ENCODE data around the gene ARID1B. TPM values are rescaled to one million over a fixed set of nuclear protein-coding genes. Genes with fewer than 3 reads are reported as not detected.

Gene ARID1B
- total RNA-seq, 2 experiments from 2014 or later: 90.1 to 164 TPM

DNA sequence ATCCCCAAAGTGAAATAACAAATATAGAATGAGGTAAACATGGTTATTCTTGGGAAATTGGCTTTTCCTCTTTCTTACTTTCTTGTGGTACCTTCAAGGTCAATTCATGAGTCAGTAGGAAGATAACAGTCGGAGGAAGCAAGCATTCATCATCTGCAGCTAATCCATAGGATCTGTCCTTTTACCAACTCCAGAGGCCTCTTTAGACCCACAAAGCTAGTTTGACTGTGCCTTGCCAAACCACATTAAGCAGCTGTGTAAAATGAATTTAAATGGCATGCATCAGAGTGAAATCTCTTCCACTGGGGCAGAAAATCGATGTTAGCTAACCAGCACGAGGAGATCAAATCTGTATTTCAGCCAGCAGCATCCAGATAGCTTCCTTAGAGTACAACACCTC is 374.8 kb downstream of the ARID1B start:
- CTCF ChIA-PET (ENCODE audit: unreplicated experiment): no interaction called here

DNA sequence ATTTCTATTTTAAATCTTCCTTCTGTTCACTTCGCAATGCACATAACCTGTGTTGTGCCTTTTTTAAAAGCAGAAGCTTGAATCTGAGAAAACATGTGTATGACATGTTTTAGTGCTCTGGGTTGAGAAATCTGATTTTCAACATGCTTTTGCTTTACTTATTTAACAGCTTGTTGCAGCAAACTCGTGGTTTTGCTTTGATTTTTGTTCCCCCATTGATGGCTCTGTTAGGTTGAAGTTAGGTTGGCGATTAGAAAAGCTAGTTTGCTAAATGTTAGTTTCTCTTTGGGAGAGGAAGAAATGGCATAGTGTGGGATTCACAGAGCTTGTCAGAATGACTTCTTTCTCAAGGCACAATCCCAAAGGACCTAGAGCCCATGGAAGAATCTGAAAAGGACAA is 375.4 kb downstream of the ARID1B start:
- BruUV-seq (replicated peaks): no TSS peak
- H4K20me1 ChIP-seq (ENCODE audit: insufficient read depth, low read length): no peaks in the 10 kb centered on the region
- no peak for TF ChIP-seq EZH2phosphoT487 (IDR thresholded peaks at IDR 0.05; ENCODE audit: borderline replicate concordance, low read depth, low read length)
- TF ChIP-seq, protein P1, sequence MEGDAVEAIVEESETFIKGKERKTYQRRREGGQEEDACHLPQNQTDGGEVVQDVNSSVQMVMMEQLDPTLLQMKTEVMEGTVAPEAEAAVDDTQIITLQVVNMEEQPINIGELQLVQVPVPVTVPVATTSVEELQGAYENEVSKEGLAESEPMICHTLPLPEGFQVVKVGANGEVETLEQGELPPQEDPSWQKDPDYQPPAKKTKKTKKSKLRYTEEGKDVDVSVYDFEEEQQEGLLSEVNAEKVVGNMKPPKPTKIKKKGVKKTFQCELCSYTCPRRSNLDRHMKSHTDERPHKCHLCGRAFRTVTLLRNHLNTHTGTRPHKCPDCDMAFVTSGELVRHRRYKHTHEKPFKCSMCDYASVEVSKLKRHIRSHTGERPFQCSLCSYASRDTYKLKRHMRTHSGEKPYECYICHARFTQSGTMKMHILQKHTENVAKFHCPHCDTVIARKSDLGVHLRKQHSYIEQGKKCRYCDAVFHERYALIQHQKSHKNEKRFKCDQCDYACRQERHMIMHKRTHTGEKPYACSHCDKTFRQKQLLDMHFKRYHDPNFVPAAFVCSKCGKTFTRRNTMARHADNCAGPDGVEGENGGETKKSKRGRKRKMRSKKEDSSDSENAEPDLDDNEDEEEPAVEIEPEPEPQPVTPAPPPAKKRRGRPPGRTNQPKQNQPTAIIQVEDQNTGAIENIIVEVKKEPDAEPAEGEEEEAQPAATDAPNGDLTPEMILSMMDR (conservative IDR thresholded peaks at IDR 0.05; ENCODE audit: low read length): no peak
- CTCF ChIA-PET (ENCODE audit: unreplicated experiment): no interaction called here
- no peak overlapping the region for H3K4me2 ChIP-seq (ENCODE audit: low read length)
- no peak overlapping the region for H2AFZ ChIP-seq (ENCODE audit: low read length)
- H3K4me1 ChIP-seq (ENCODE audit: insufficient read depth, low read length, poor library complexity, severe bottlenecking): no peaks in the 10 kb centered on the region
- H3K36me3 ChIP-seq (ENCODE audit: insufficient read depth, low read length): peaks cover 51% of the 10 kb centered on the region; the same call in 1 of the 2 replicates
- no peaks in the 10 kb centered on the region for H3K79me2 ChIP-seq (ENCODE audit: insufficient read depth, low read depth, low read length)
- H3K9me3 ChIP-seq (ENCODE audit: low read length): no peaks in the 10 kb centered on the region
- no peak overlapping the region for H3K4me3 ChIP-seq (ENCODE audit: low read depth, low read length, poor library complexity, severe bottlenecking)
- no peak overlapping the region for H3K27ac ChIP-seq (ENCODE audit: low read depth, low read length, poor library complexity, severe bottlenecking)
- POLR2A ChIA-PET: interaction anchor here (1.4 kb wide), 2 partner anchors 13 to 14 kb away, joined by 5 to 7 read pairs; no protein-coding TSS in a partner anchor
- no peaks in the 10 kb centered on the region for H3K9me2 ChIP-seq (ENCODE audit: insufficient read depth, low read length)
- no peak for DNase-seq (ENCODE audit: low spot score)
- intact Hi-C loops (cut with micrococcal nuclease; ENCODE audit: unreplicated experiment): no loop called here

More for the DNA sequence above, 374.8 kb downstream of the ARID1B start:
- Histone ChIP-seq H3K79me2 (ENCODE audit: insufficient read depth, low read depth, low read length) (no peaks in the 10 kb centered on the region), H3K9me2 (ENCODE audit: insufficient read depth, low read length) (no peaks in the 10 kb centered on the region), H2AFZ (ENCODE audit: low read length) (no peak overlapping the region), H3K36me3 (ENCODE audit: insufficient read depth, low read length) (peaks cover 51% of the 10 kb centered on the region; the same call in 1 of the 2 replicates), H3K4me1 (ENCODE audit: insufficient read depth, low read length, poor library complexity, severe bottlenecking) (no peaks in the 10 kb centered on the region), H3K4me2 (ENCODE audit: low read length) (no peak overlapping the region), H4K20me1 (ENCODE audit: insufficient read depth, low read length) (no peaks in the 10 kb centered on the region), H3K27ac (ENCODE audit: low read depth, low read length, poor library complexity, severe bottlenecking) (no peak overlapping the region), H3K4me3 (ENCODE audit: low read depth, low read length, poor library complexity, severe bottlenecking) (no peak overlapping the region), H3K9me3 (ENCODE audit: low read length) (no peaks in the 10 kb centered on the region)
- TSS peak; percentile 26 for BruUV-seq (replicated peaks)
- POLR2A ChIA-PET: interaction anchor here (1.4 kb wide), 2 partner anchors 13 kb away, joined by 5 to 7 read pairs; no protein-coding TSS in a partner anchor
- DNase-seq (ENCODE audit: low spot score): no peak
- intact Hi-C loops (cut with micrococcal nuclease; ENCODE audit: unreplicated experiment): no loop called here
- TF ChIP-seq EZH2phosphoT487 (IDR thresholded peaks at IDR 0.05; ENCODE audit: borderline replicate concordance, low read depth, low read length): no peak
- TF ChIP-seq, protein P1 (conservative IDR thresholded peaks at IDR 0.05; ENCODE audit: low read length): no peak

DNA sequence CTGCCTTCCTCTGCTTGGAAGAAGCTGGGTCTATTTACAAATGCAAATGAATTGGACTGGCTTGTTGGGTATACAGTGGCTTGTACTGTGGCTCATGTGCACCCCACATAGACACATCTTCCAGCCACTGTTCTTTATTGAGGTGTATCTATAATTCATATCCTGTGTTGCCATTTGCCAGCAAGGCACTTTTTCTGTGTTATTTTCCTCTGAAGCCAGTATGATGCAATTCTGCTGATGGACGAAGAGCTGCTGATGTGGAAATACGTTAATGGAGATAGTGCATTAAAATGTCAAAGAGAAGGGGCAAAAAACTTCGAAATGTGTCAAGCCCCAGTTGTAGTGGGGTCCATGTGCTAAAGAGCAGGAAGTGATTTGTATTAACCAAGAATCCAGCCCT is 378.6 kb downstream of the ARID1B start:
- ChIA-PET POLR2A (interaction anchor here (0.6 to 1.4 kb wide), 2 partner anchors 9 to 98 kb away, joined by 3 to 6 read pairs; no protein-coding TSS in a partner anchor), CTCF (ENCODE audit: unreplicated experiment) (no interaction called here)
- H4K20me1 ChIP-seq (ENCODE audit: insufficient read depth, low read length): no peaks in the 10 kb centered on the region; the same call in 1 of the 2 replicates
- H3K27ac ChIP-seq (ENCODE audit: low read depth, low read length, poor library complexity, severe bottlenecking): no peak overlapping the region
- H3K4me3 ChIP-seq (ENCODE audit: low read depth, low read length, poor library complexity, severe bottlenecking): no peak overlapping the region
- no TSS peak for BruUV-seq (replicated peaks)
- no peaks in the 10 kb centered on the region for H3K9me3 ChIP-seq (ENCODE audit: low read length)
- no peaks in the 10 kb centered on the region for H3K4me1 ChIP-seq (ENCODE audit: insufficient read depth, low read length, poor library complexity, severe bottlenecking)
- no peaks in the 10 kb centered on the region for H3K79me2 ChIP-seq (ENCODE audit: insufficient read depth, low read depth, low read length)
- no peak overlapping the region for H3K4me2 ChIP-seq (ENCODE audit: low read length)
- intact Hi-C loops (cut with micrococcal nuclease; ENCODE audit: unreplicated experiment): no loop called here
- DNase-seq (ENCODE audit: low spot score): no peak
- H3K9me2 ChIP-seq (ENCODE audit: insufficient read depth, low read length): no peaks in the 10 kb centered on the region
- no peak for TF ChIP-seq EZH2phosphoT487 (IDR thresholded peaks at IDR 0.05; ENCODE audit: borderline replicate concordance, low read depth, low read length)
- TF ChIP-seq, protein P1 (conservative IDR thresholded peaks at IDR 0.05; ENCODE audit: low read length): no peak
- peaks cover 31% of the 10 kb centered on the region; the same call in 1 of the 2 replicates for H3K36me3 ChIP-seq (ENCODE audit: insufficient read depth, low read length)
- H2AFZ ChIP-seq (ENCODE audit: low read length): no peak overlapping the region

All from OCI-LY7 (cell line).